SK-N-MC (cell line): ENCODE measurements around the gene HDLBP.

ENCODE experiments used
- EZH2 ChIP-seq: fragments of 200-600 bp; sonication (generic); IDR thresholded peaks from one replicate; pipeline ENCODE4 v1.6.1; 2017; ENCODE audit warnings: antibody characterized with exemption
- POLR2AphosphoS5 ChIP-seq: IDR thresholded peaks from 2 replicates; pipeline ENCODE4 v1.6.1; 2012; ENCODE audit warnings: mild to moderate bottlenecking, low read depth, low read length, borderline replicate concordance

- TF ChIP-seq POLR2AphosphoS5 = no peak
- TF ChIP-seq EZH2 = no peak
Measured at GRCh38 chr2:241312082-241312481, 3.4 kb downstream of the HDLBP start.
